ENCODE measurements around the gene MLN.

MLN gene

DNA sequence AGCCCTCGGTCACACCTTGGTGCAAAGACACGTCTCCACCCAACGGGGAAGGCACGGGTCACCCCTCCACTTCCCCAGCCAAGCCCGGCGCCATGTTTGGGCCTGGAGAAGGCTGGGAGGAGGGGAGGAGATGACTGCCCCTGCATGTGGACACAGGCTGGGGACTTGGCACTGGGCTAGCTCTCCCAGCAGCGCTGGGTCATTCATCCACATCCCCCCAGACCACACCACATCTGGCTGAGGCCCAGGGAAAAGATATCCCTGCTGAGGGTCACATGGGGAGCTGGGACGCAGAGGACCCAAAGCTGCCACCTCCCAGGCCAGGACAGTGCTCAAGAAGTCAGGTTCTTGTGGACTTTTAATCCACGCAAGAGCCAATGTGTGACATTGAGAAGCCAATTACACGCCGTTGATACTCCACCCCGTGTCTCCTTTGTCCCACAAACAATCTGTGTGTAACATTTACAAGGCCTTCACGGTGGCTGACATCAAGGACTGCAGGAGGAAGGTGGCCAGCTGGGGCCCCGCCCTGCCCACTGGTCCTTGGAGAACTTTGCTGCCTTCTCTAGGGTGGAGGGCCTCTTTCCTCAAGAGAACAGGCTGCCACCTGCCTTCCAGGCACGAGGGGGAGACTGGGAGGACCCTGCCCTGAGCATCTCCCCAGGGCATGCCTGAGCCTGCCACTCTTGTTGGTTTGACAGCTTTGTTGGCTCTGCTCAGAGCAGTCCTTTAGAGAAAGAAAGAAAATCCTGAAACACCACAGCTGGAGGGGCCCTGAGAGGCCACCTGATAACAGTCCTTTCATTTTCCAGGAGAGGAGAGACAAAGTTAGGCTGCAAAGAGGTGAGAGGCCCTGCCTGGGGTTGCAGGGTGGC lies 51.8 kb downstream of the MLN start:
- DNase-seq, result no peak

DNA sequence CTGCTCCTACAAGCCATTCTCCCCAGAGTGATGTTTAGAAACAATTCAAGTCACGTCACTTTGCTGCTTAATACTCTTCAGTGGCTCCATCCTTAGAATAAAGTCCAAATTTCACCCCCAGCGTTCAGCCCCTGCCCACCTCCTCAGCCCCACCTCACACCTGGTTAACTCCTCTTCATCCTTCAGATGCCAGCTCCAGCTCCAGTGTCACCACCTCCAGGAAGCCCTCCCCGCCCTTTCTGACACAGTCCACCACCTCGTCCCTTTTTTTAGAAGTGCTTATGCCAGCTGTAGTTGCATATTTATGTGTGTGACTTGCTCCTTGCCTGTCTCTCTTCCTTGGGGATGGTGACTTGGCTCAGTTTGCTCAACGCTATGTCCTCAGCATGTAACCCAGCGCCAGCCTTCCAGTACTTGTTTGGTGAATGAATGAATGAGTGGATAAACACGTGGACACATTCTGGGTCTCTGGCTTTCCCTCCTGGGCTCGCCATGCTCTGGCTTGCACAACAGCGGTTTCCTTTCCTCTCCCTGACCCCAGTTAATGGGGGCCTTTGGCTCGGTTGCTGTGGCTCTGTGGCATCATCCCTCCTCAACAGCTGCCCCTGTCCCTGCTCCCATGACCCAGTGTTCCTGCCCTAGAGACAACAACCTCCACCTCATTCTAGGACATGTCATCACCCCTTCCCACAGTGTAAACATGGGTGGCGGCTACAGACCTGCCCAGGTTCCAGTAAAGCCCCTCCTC lies 53.4 kb downstream of the MLN start:
- DNase-seq, result no peak

DNA sequence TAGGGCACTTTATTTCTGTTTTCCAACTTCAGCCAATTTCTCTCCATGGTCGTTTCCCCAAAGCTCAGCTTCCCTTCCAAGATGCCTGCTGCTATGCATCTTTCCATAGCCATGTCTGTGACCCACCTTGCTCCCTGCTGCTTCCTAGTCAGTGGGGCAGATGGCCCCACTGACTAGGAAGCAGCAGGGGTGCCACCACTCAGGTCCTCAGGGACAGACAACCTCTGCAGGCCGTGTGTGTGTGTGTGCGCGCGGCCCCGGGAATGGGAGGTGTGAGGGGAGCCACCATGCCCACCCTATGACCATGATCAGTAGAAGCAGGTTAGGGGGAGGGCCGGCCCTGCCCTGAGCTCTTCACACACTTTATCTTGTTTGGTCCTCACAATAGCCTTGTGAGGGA lies 54.4 kb downstream of the MLN start:
- DNase-seq, result no peak

DNA sequence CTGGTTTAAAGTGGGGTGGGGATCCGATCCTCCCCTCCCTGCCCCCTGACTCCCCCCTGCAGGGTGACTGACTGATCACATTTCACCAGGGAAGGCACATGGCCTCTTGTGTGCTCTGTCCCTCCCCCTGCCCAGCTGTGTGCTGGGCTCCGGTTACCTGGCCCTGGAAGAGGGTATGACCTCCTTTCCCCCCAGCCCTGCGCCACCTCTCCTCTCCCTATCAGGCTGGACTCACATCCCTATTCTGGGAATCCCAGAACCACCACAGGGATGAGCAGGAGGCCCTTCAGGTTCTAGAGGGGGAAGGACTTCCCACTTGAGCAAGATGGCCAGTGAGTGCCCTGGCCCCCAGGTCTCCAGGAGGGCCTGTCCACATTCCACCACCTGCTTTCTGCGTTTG lies 55.0 kb downstream of the MLN start:
- no peak for DNase-seq

DNA sequence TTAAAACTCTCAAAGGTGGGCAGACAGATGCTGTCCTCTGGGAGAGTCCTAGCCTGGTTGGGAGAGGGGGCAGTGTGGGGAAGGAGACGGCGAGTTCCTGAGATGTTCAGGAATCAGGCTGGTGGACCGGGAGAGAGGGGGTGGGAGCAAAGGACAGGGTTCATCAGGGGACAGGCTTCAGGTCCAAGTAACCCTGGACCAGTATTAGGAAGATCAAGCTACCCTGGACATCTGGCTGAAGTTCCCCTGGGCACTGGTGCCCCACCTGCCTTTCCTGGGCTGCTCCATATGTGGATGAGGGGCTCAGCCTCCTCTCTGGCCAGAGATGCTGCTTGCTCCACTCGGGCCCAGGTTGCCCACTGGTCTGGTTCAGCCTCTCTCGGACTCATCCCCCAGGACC lies 56.0 kb downstream of the MLN start:
- DNase-seq, result no peak

DNA sequence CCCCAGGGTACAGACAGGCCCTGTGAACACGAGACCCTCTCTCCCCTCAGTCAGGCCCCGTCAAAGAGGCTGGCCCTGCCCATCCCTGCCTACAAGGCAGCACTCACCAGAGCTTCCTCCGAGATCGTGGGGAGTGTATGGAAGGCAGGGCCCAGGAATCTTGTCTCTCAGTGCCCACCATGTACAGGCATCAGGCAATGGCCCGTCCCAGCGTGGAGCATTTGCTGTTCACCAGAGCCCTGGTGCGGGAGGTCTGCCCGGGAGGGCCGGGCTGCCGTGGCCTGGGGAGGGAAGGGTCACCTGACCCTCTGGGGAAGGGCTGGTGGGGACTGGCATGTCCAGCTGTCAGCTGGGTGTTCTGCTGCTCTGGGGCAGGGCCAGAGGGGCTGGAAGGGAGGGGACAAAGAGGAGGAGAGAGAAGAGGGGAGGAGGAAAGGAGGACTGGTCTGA lies 57.1 kb downstream of the MLN start, which contains the start of gene IP6K3:
Gene IP6K3, minus strand, starts transcription at position 255 of the 450 bp plus-strand sequence. CDS start 11,429 bp downstream, outside the sequence.
- no peak for DNase-seq

- DNase-seq, result no peak
Measured at GRCh38 chr6:33746036-33746600, 57.7 kb downstream of the MLN start.

GRCh38 chr6:33745548-33745947 lies 58.3 kb downstream of the MLN start:
- DNase-seq, result no peak

DNA sequence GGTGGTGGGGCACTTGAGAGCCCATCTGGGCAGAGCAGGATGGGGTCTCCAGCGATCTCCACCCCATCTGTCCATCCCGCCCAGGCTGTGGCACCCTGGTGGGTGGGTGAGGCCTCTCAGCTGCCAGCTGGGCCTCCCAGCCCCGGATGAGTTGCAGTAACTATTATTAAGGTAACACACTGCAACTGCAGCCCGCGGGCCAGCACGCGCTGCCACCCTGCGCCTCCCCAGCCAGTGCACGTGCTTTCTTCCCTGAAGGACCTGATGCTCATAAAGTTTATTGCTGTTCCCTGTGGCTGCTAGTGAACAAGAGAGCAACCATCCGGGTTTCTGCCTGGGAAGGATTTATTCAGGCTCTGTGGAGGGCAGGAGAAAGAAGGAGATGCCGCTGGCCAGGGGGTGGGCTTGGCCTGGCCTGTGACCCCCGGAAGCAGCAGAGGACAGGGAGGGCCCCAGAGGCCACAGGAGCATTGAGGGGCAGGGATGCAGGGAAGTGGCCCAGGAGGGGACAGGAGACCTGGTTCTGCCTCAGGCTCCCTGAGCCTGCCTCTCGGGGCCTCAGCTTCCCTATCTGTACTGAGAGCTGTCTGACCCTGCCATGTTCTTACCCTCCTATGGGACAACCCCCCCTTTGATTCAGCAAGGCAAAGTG lies 58.8 kb downstream of the MLN start:
- no peak for DNase-seq

Data from activated CD4-positive, alpha-beta T cell treated with anti-CD3 and anti-CD28 coated beads, Interleukin-2, amount 50 U/mL, for 4 hours (primary cell).